Fibroblast of lung (primary cell): Measurements from ENCODE around the gene GAD1. TPM values are rescaled to one million over a fixed set of nuclear protein-coding genes. Genes with fewer than 3 reads are reported as not detected.

Experiments
- DNase-seq, 2 donors: peaks; one replicate each; pipeline versions ENCODE4 v3.0.0 to v3.0.0-alpha.2; 2010; ENCODE audit warnings: low read depth in 2 of 2
- H2AFZ ChIP-seq: 2 replicates; pipeline ENCODE4 v1.5.1; 2012; ENCODE audit warnings: low read length, control low read depth, inconsistent platforms
- H3K27ac ChIP-seq: 2 replicates; pipeline ENCODE4 v1.5.1; 2011; ENCODE audit warnings: low read length, control low read depth; ENCODE audit not compliant: insufficient read depth
- H3K27me3 ChIP-seq: 2 replicates; pipeline ENCODE4 v1.5.1; 2011; ENCODE audit warnings: mild to moderate bottlenecking, low read length; ENCODE audit not compliant: control insufficient read depth, insufficient read depth
- H3K36me3 ChIP-seq: 2 replicates; pipeline ENCODE4 v1.5.1; 2011; ENCODE audit warnings: low read length; ENCODE audit not compliant: control insufficient read depth, insufficient read depth
- H3K4me1 ChIP-seq: 2 replicates; pipeline ENCODE4 v1.5.1; 2011; ENCODE audit warnings: low read length; ENCODE audit not compliant: control insufficient read depth, insufficient read depth; ENCODE audit errors: extremely low read depth
- H3K4me2 ChIP-seq: 2 replicates; pipeline ENCODE4 v1.5.1; 2011; ENCODE audit warnings: low read length, control low read depth; ENCODE audit not compliant: insufficient read depth; ENCODE audit errors: extremely low read depth
- H3K4me3 ChIP-seq, 4 experiments: fragments of 200-600 bp in 1 of 4; sonication (generic) in 1 of 4; replicated peaks in 1 of 4; 2 replicates each; pipeline ENCODE4 v1.5.1; 2011 to 2016; ENCODE audit warnings: low read length in 4 of 4, low read depth in 3 of 4, mild to moderate bottlenecking in 3 of 4, control low read depth in 2 of 4, inconsistent platforms in 1 of 4, mixed read lengths in 1 of 4; ENCODE audit not compliant: insufficient read depth in 1 of 4; ENCODE audit errors: control extremely low read depth in 1 of 4
- H3K79me2 ChIP-seq: 2 replicates; pipeline ENCODE4 v1.5.1; 2012; ENCODE audit warnings: mild to moderate bottlenecking, low read length, inconsistent platforms; ENCODE audit not compliant: control insufficient read depth, insufficient read depth
- H3K9ac ChIP-seq: 2 replicates; pipeline ENCODE4 v1.5.1; 2011; ENCODE audit warnings: mild to moderate bottlenecking, low read length, control low read depth; ENCODE audit not compliant: insufficient read depth
- H3K9me3 ChIP-seq: 2 replicates; pipeline ENCODE4 v1.5.1; 2012; ENCODE audit warnings: low read depth, low read length; ENCODE audit not compliant: control insufficient read depth, insufficient read depth
- H4K20me1 ChIP-seq: 2 replicates; pipeline ENCODE4 v1.5.1; 2011; ENCODE audit warnings: low read length; ENCODE audit not compliant: control insufficient read depth, insufficient read depth; ENCODE audit errors: extremely low read depth
- EZH2 ChIP-seq: IDR thresholded peaks from 2 replicates; pipeline ENCODE4 v1.5.1; 2012; ENCODE audit warnings: low read length, control low read depth, mild to moderate bottlenecking; ENCODE audit errors: missing control alignments
- polyA plus RNA-seq, 2 donors: library from polyadenylated mRNA; depleted of rRNA in 1 of 2; stranded (reverse) in 1 of 2; unstranded in 1 of 2; fragments of >200 nt; gene quantifications; 2 replicates each; pipeline ENCODE4 v1.2.1, GENCODE V29; 2011 to 2012; ENCODE audit warnings: missing spikeins in 1 of 2
- total RNA-seq: library from RNA; depleted of rRNA; stranded (reverse); fragments of >200 nt; gene quantifications from 2 replicates; pipeline ENCODE4 v1.2.1, GENCODE V29; 2014
- TF ChIP-seq, protein P1 (sequence below), 2 donors: IDR thresholded peaks in 1 of 2; conservative IDR thresholded peaks in 1 of 2; 1 replicate in 1 of 2; 2 replicates in 1 of 2; pipeline ENCODE4 v1.5.1; 2011 to 2012; ENCODE audit warnings: low read length in 2 of 2, control low read depth in 1 of 2, inconsistent platforms in 1 of 2, low read depth in 1 of 2, mild to moderate bottlenecking in 1 of 2

The GAD1 gene
- total and polyA plus RNA-seq, 2 donors (not counting 1 experiment from before 2014, with no cell fraction given): 0.12 to 0.33 TPM

DNA sequence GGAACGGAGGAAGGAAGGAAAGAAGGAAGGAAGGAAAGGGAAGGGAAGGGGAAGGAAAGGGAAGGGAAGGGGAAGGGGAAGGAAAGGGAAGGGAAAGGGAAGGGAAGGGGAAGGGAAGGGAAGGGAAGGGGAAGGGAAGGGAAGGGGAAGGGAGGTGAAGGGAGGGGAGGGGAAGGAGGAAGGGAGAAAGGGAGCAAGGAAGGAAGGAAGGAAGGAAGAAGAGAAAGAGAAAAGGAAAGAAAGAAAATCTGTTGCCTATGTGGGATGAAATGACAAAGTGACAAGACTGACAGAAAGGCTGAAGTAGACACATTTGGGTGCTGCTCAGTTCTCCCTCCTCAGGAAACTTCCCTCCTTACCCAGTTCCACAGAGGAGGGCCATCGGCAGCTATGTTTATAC lies 66.1 kb downstream of the GAD1 start:
- Histone ChIP-seq H3K27me3 (no peaks in the 10 kb centered on the region), H3K36me3 (no peaks in the 10 kb centered on the region), H4K20me1 (no peaks in the 10 kb centered on the region), H2AFZ (no peak overlapping the region), H3K4me2 (no peak overlapping the region), H3K4me1 (no peaks in the 10 kb centered on the region), H3K79me2 (no peaks in the 10 kb centered on the region), H3K9ac (no peak overlapping the region), H3K9me3 (no peaks in the 10 kb centered on the region), H3K27ac (no peak overlapping the region), H3K4me3 (no peak overlapping the region)
- no peak for TF ChIP-seq EZH2
- TF ChIP-seq, protein P1, sequence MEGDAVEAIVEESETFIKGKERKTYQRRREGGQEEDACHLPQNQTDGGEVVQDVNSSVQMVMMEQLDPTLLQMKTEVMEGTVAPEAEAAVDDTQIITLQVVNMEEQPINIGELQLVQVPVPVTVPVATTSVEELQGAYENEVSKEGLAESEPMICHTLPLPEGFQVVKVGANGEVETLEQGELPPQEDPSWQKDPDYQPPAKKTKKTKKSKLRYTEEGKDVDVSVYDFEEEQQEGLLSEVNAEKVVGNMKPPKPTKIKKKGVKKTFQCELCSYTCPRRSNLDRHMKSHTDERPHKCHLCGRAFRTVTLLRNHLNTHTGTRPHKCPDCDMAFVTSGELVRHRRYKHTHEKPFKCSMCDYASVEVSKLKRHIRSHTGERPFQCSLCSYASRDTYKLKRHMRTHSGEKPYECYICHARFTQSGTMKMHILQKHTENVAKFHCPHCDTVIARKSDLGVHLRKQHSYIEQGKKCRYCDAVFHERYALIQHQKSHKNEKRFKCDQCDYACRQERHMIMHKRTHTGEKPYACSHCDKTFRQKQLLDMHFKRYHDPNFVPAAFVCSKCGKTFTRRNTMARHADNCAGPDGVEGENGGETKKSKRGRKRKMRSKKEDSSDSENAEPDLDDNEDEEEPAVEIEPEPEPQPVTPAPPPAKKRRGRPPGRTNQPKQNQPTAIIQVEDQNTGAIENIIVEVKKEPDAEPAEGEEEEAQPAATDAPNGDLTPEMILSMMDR (conservative IDR thresholded peaks at IDR 0.05 in 1 of 2, IDR thresholded peaks at IDR 0.05 in 1 of 2; ENCODE audit: low read depth in 1 of 2, low read length in 2 of 2): no peak
- no peak for DNase-seq

GRCh38 chr2:170883683-170884082 lies 67.0 kb downstream of the GAD1 start:
- Histone ChIP-seq H4K20me1 (no peaks in the 10 kb centered on the region), H3K27me3 (no peaks in the 10 kb centered on the region), H3K36me3 (no peaks in the 10 kb centered on the region), H3K4me3 (no peak overlapping the region), H2AFZ (no peak overlapping the region), H3K27ac (no peak overlapping the region), H3K9me3 (no peaks in the 10 kb centered on the region), H3K9ac (no peak overlapping the region), H3K4me1 (no peaks in the 10 kb centered on the region), H3K4me2 (no peak overlapping the region), H3K79me2 (no peaks in the 10 kb centered on the region)
- TF ChIP-seq EZH2: no peak
- TF ChIP-seq, protein P1 (conservative IDR thresholded peaks at IDR 0.05 in 1 of 2, IDR thresholded peaks at IDR 0.05 in 1 of 2; ENCODE audit: low read depth in 1 of 2, low read length in 2 of 2): no peak
- peak in 1 of 2 donors; percentile 47 for DNase-seq

DNA sequence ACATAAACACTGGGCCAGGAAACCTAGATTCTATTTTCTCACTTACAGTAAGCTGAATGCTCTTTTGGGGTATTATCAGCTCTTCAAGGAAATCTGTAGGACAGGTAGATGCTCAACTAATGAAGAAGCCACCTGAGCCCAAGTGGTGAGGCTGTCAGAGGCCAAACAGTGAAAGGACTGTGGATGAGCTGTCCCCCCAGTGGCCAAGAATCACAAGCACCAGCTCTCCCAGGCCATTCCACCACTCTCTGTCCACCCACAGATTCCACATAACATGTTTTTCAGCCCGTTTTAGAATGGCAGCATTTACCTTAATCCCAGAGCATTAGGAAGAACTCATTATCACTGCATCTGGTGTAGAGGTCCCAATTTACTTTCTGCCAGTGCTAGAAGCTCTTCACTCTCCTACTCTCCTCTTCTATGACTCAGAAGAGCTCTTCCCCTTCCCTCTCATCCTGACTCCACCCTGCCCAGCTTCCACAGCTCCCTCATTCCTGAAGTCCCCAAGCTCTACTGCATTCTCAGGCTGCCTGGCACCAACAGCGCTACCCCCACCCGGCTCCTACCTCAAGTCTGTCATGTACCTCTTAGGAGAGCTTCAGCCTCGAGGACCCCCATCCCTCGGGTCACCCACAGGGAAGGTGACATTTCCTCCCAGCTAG lies 68.6 kb downstream of the GAD1 start:
- Histone ChIP-seq H3K79me2 (no peaks in the 10 kb centered on the region), H3K9me3 (no peaks in the 10 kb centered on the region), H3K27ac (no peak overlapping the region), H3K4me1 (no peaks in the 10 kb centered on the region), H3K4me3 (no peak overlapping the region), H3K9ac (no peak overlapping the region), H4K20me1 (no peaks in the 10 kb centered on the region), H3K4me2 (no peak overlapping the region), H3K36me3 (no peaks in the 10 kb centered on the region), H3K27me3 (no peaks in the 10 kb centered on the region), H2AFZ (no peak overlapping the region)
- TF ChIP-seq, protein P1 (conservative IDR thresholded peaks at IDR 0.05 in 1 of 2, IDR thresholded peaks at IDR 0.05 in 1 of 2; ENCODE audit: low read depth in 1 of 2, low read length in 2 of 2): no peak
- TF ChIP-seq EZH2: no peak
- peak in 1 of 2 donors; percentile 48 for DNase-seq
